Erythroblast (primary cell): ENCODE data around the gene TBCC.

Source experiments
- DNase-seq, 2 experiments: peaks; one replicate each; lab custom pipeline; 2025; lab: John Stamatoyannopoulos, UW
- GATA1 ChIP-seq: IDR thresholded peaks from 2 replicates; pipeline ENCODE4 v1.6.1; 2011; ENCODE audit warnings: low read depth, mild to moderate bottlenecking, control low read depth, low read length, moderate library complexity
- POLR2A ChIP-seq: IDR thresholded peaks from 2 replicates; pipeline ENCODE4 v1.6.1; 2011; ENCODE audit warnings: mild to moderate bottlenecking, low read length

The TBCC gene

GRCh38 chr6:42729731-42730130 lies 16.2 kb downstream of the TBCC start:
- TF ChIP-seq GATA1 (no peak), POLR2A (no peak)
- no peak for DNase-seq

DNA sequence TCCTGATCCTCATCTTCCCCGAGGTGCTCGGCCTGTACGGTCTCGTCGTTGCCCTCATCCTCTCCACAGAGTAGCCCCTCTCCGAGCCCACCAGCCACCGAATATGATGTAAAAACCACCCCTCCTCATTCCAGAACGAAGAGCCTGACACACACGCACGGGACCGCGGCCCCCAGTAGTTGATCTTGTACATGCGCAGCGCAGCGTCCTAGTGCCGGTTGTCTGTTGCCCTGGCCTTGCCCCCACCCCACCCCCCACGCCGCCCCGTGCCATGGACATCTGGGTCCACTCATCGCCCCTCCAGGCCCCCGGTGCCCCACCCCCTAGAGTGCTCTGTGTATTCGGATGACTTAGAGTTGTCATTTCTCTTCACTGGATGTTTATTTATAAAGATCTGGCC lies 18.3 kb downstream of the TBCC start:
- no peak for DNase-seq
- TF ChIP-seq GATA1 (no peak), POLR2A (no peak)

GRCh38 chr6:42727087-42727611 lies 18.8 kb downstream of the TBCC start:
- DNase-seq = peak; percentile 44 to 59
- no peak for TF ChIP-seq POLR2A
- no peak for TF ChIP-seq GATA1

- peak; percentile 89 to 94 for DNase-seq
- no peak for TF ChIP-seq POLR2A
- no peak for TF ChIP-seq GATA1
Observed at GRCh38 chr6:42726485-42727086, 19.3 kb downstream of the TBCC start.

DNA sequence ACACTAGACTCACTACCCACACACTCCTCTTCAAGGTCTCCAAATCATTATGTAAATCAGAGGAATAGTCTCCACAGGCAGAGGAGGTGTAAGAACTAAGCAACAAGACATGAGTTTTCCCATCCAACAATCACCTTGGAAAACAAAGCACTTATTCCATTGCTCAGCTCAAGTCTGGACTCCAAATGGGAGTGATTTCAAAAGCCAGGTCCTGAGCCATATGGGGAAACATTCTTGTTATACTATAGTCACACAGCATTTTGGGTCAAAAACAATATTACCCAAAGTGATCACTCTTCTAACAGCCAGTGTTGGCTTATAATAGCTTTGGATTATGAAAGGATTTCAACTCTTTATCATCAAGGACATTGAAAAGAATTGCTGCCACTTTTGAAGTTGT lies 19.9 kb downstream of the TBCC start:
- peak in 1 of 2 experiments; percentile 45 for DNase-seq
- no peak for TF ChIP-seq POLR2A
- TF ChIP-seq GATA1 = no peak

GRCh38 chr6:42724825-42725224 lies 21.1 kb downstream of the TBCC start:
- no peak for TF ChIP-seq GATA1
- no peak for TF ChIP-seq POLR2A

GRCh38 chr6:42722497-42722896 lies 23.4 kb downstream of the TBCC start, which contains the start of gene PRPH2:
PRPH2 (minus strand) TSS chr6:42722597; CDS start chr6:42722334, 263 bp downstream.
- no peak for DNase-seq

More at GRCh38 chr6:42724825-42725224, 21.1 kb downstream of the TBCC start:
- no peak for DNase-seq

DNA sequence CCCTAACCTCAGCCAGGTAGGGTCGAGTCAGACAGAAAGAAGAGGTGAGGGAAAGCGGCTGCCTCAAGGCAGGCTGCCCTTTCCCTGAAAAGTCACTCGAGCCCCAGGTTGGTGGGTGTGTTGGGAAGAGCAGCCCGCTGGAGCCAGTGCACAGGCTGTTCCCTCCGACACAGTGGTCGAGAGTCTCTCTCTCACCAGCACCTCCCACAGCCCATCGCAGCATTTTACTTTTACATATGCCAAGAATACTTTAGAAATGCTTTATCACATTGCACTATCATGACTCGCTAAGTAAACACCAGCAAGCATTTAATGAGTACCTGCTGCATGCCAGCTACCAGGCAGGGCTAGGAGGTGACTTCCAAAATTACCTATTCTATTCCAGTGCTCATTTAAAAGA lies 25.2 kb downstream of the TBCC start:
- DNase-seq = no peak
- TF ChIP-seq GATA1 (no peak), POLR2A (no peak)

More at GRCh38 chr6:42722497-42722896, 23.4 kb downstream of the TBCC start, which contains the start of gene PRPH2:
- TF ChIP-seq GATA1 = no peak
- TF ChIP-seq POLR2A = no peak

DNA sequence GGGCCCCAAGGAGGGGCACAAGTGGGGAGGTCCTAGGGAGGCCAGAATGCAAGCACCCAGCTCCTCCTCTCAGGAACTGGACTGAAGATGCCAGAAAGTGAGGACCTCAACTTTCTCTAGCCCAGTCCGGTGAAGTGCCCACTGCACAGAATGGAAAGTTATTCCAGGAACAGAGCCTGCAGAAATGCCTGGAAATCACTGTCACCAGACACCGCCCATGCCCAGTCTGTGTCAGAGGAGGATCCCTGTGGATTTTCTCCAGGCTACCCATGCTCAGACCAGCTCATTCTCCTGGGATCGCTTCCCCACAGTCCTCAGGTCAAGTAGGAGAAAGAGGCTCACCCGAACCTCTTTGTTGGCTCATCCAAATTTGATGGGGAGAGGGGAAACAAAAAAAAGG lies 30.0 kb downstream of the TBCC start:
- no peak for TF ChIP-seq GATA1
- TF ChIP-seq POLR2A = no peak
- no peak for DNase-seq

DNA sequence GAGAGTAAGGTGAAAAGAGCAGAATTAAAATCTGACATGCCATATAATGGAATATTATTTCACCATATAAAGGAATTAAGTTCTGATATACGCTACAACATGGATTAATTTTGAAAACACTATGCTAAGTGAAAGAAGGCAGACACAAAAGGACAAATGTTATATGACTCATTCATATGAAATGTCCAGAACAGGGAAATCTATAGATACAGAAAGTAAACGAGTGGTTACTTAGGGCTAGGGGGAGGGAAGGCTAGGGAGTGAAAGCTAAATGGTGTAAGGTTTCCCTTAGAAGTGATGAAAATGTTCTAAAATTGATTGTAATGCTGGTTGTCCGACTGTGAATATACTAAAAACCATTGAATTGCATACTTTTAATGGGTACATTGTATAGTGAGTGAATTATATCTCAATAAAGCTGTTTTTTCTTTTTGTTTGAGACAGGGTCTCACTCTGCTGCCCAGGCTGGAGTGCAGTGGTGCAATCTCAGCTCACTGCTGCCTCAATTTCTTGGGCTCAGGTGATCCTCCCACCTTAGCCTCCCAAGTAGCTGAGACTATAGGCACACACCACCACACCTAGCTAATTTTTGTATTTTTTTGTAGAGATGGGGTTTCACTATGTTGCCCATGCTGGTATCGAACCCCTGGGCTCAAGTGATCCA lies 31.7 kb downstream of the TBCC start:
- TF ChIP-seq GATA1 (no peak), POLR2A (no peak)
- DNase-seq = no peak

DNA sequence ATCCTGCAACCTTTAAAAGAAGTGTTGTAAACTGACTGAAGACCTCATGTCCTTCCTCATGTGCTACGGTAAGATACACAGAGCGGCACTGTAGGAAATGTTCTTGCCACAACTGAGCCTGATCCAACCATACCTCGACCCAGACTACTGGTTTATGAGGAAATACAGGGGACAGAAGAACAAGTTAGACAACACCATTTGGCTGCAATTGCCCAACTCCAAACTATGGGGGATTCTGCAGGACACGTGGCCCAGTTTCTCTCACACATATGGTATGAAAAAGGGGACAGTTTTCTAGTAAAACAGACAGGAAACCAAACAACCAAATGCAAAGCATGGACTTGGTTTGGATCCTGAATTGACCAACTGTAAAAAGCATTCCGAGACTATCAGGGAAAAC lies 34.0 kb downstream of the TBCC start:
- TF ChIP-seq GATA1 (no peak), POLR2A (no peak)
- no peak for DNase-seq

- DNase-seq = no peak
Observed at GRCh38 chr6:42710316-42710715, 35.6 kb downstream of the TBCC start.

GRCh38 chr6:42709871-42710270 lies 36.0 kb downstream of the TBCC start:
- TF ChIP-seq POLR2A (no peak), GATA1 (no peak)
- no peak for DNase-seq

More at GRCh38 chr6:42710316-42710715, 35.6 kb downstream of the TBCC start:
- TF ChIP-seq GATA1 = no peak
- no peak for TF ChIP-seq POLR2A

- TF ChIP-seq POLR2A (no peak), GATA1 (no peak)
- DNase-seq = no peak
Observed at GRCh38 chr6:42708096-42708495, 37.8 kb downstream of the TBCC start.
